DND-41 (cell line): ENCODE results near the gene GLYR1.

Source experiments
- EZH2 ChIP-seq: IDR thresholded peaks from 3 replicates; pipeline ENCODE4 v1.6.1; 2012; ENCODE audit warnings: borderline replicate concordance, low read depth, mild to moderate bottlenecking, moderate library complexity, low read length, inconsistent platforms; ENCODE audit not compliant: severe bottlenecking
- TF ChIP-seq, protein P1 (sequence below): IDR thresholded peaks from 2 replicates; pipeline ENCODE4 v1.5.1; 2012; ENCODE audit warnings: borderline replicate concordance, low read length, moderate library complexity, mild to moderate bottlenecking; ENCODE audit not compliant: poor library complexity, severe bottlenecking; ENCODE audit errors: extremely low read depth

DNA sequence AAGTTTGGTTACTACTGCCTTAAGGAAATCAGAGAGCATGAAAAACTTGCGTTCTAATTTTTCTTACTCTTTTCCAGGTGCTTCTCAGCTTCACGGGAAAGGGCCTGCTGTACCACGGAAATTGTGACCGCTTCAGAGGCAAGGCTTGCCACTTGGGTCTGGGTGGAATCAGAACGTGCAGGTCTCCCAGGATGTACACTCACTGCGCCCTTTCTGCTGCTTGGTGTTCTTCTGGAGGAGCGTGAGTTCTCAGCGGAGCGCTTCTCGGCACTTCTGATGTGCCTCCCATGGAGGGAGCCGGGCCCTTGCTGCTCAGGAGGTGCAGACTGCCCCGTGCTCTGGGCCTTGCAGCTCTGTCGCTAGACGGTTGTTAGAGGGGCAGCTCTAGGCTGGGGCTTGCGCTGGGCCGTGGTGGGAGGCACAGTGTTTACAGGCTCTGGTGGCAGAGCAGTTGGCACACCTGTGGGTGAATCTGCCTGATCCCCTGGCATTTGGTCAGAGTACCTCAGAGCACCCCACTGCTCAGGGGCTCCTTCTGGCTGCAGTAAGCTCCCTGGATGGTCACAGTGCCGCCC lies 33.0 kb upstream of the GLYR1 start:
- TF ChIP-seq, protein P1, sequence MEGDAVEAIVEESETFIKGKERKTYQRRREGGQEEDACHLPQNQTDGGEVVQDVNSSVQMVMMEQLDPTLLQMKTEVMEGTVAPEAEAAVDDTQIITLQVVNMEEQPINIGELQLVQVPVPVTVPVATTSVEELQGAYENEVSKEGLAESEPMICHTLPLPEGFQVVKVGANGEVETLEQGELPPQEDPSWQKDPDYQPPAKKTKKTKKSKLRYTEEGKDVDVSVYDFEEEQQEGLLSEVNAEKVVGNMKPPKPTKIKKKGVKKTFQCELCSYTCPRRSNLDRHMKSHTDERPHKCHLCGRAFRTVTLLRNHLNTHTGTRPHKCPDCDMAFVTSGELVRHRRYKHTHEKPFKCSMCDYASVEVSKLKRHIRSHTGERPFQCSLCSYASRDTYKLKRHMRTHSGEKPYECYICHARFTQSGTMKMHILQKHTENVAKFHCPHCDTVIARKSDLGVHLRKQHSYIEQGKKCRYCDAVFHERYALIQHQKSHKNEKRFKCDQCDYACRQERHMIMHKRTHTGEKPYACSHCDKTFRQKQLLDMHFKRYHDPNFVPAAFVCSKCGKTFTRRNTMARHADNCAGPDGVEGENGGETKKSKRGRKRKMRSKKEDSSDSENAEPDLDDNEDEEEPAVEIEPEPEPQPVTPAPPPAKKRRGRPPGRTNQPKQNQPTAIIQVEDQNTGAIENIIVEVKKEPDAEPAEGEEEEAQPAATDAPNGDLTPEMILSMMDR, result no peak
- no peak for TF ChIP-seq EZH2
